SU-DHL-6 (cell line): ENCODE measurements around the gene GAS7.

Source experiments
- H2AFZ ChIP-seq: fragments of 200-600 bp; sonication (generic); 2 replicates; pipeline ENCODE4 v1.6.1; 2014; ENCODE audit warnings: low read depth, mild to moderate bottlenecking, moderate library complexity, mixed read lengths, antibody characterized with exemption, low read length; ENCODE audit not compliant: severe bottlenecking
- H3F3A ChIP-seq: fragments of 200-600 bp; shearing (Covaris generic); 2 replicates; pipeline ENCODE4 v1.6.0; 2016; ENCODE audit warnings: antibody characterized with exemption, mild to moderate bottlenecking; ENCODE audit not compliant: insufficient read depth
- H3K27ac ChIP-seq: fragments of 200-600 bp; sonication (generic); 2 replicates; pipeline ENCODE4 v1.5.1; 2016; ENCODE audit warnings: low read depth, mild to moderate bottlenecking, low read length, moderate library complexity, mixed read lengths
- H3K27me3 ChIP-seq: fragments of 200-600 bp; sonication (generic), shearing (Covaris generic); 2 replicates; pipeline ENCODE4 v1.6.0; 2014; ENCODE audit warnings: mild to moderate bottlenecking, low read length
- H3K36me3 ChIP-seq: fragments of 200-600 bp; sonication (generic); 2 replicates; pipeline ENCODE4 v1.6.1; 2014; ENCODE audit warnings: mild to moderate bottlenecking, low read length, mixed read lengths
- H3K4me2 ChIP-seq: fragments of 300-600, 200-600 bp; shearing (Covaris generic), sonication (generic); 2 replicates; pipeline ENCODE4 v1.6.0; 2014; ENCODE audit warnings: low read length, low read depth, mild to moderate bottlenecking; ENCODE audit not compliant: poor library complexity, severe bottlenecking
- H3K4me3 ChIP-seq: fragments of 200-600 bp; sonication (generic); 2 replicates; pipeline ENCODE4 v1.5.1; 2014; ENCODE audit warnings: antibody characterized with exemption, low read length, mild to moderate bottlenecking, mixed read lengths; ENCODE audit not compliant: insufficient read depth, poor library complexity, severe bottlenecking
- H3K79me2 ChIP-seq: fragments of 200-600 bp; sonication (generic); 2 replicates; pipeline ENCODE4 v1.6.1; 2014; ENCODE audit warnings: mild to moderate bottlenecking, low read length, moderate library complexity; ENCODE audit not compliant: insufficient read depth
- H3K9ac ChIP-seq: fragments of 200-600 bp; sonication (generic); 2 replicates; pipeline ENCODE4 v1.7.0; 2014; ENCODE audit warnings: mild to moderate bottlenecking, low read length
- H3K9me2 ChIP-seq: fragments of 200-600 bp; sonication (generic); replicated peaks from 2 replicates; pipeline ENCODE4 v1.6.1; 2014; ENCODE audit warnings: low read length; ENCODE audit not compliant: insufficient read depth
- H3K9me3 ChIP-seq: fragments of 200-600 bp; sonication (generic); 2 replicates; pipeline ENCODE4 v1.6.1; 2014; ENCODE audit warnings: low read length, mixed read lengths; ENCODE audit not compliant: insufficient read depth
- H4K20me1 ChIP-seq: fragments of 200-600 bp; sonication (generic); 2 replicates; pipeline ENCODE4 v1.6.1; 2014; ENCODE audit warnings: low read depth, mild to moderate bottlenecking, antibody characterized with exemption, low read length, moderate library complexity, mixed read lengths
- EZH2phosphoT487 ChIP-seq: fragments of 200-600 bp; sonication (generic), shearing (Covaris generic); conservative IDR thresholded peaks from 2 replicates; pipeline ENCODE4 v1.6.1; 2018; ENCODE audit warnings: mild to moderate bottlenecking, antibody characterized with exemption, low read length, moderate library complexity, mixed read lengths
- TF ChIP-seq, protein P1 (sequence below): fragments of 200-600 bp; sonication (generic); IDR thresholded peaks from one replicate; pipeline ENCODE4 v1.5.1; 2017; ENCODE audit warnings: antibody characterized with exemption, mild to moderate bottlenecking, low read length, moderate library complexity; ENCODE audit not compliant: insufficient read depth, poor library complexity, severe bottlenecking

The GAS7 gene

DNA sequence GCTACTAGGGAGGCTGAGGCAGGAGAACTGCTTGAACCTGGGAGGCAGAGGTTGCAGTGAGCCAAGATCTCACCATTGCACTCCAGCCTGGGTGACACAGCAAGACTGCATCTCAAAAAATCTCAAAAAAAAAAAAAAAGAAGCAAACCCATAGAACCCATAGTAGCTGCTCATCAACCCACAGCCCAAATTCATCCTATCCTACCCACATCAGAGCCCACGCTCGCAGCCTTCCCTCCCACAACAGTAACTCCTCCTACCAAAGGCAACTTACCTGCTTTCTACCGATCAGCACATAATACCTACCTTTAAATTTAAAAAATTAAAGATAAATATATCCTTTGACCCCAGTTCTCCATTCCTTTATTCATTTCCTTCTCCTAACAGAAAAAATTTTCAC is 94.7 kb downstream of the GAS7 start:
- Histone ChIP-seq H3F3A (no peaks in the 10 kb centered on the region), H4K20me1 (no peaks in the 10 kb centered on the region), H3K4me3 (no peak overlapping the region), H2AFZ (no peak overlapping the region), H3K9me3 (no peaks in the 10 kb centered on the region), H3K79me2 (no peaks in the 10 kb centered on the region), H3K9me2 (no peaks in the 10 kb centered on the region), H3K4me2 (no peak overlapping the region), H3K36me3 (no peaks in the 10 kb centered on the region), H3K27ac (no peak overlapping the region), H3K9ac (no peak overlapping the region), H3K27me3 (no peaks in the 10 kb centered on the region; the same call in 1 of the 2 replicates)
- TF ChIP-seq EZH2phosphoT487, result no peak
- TF ChIP-seq, protein P1, sequence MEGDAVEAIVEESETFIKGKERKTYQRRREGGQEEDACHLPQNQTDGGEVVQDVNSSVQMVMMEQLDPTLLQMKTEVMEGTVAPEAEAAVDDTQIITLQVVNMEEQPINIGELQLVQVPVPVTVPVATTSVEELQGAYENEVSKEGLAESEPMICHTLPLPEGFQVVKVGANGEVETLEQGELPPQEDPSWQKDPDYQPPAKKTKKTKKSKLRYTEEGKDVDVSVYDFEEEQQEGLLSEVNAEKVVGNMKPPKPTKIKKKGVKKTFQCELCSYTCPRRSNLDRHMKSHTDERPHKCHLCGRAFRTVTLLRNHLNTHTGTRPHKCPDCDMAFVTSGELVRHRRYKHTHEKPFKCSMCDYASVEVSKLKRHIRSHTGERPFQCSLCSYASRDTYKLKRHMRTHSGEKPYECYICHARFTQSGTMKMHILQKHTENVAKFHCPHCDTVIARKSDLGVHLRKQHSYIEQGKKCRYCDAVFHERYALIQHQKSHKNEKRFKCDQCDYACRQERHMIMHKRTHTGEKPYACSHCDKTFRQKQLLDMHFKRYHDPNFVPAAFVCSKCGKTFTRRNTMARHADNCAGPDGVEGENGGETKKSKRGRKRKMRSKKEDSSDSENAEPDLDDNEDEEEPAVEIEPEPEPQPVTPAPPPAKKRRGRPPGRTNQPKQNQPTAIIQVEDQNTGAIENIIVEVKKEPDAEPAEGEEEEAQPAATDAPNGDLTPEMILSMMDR, result no peak

- H3K4me2 ChIP-seq, result no peak overlapping the region
- H3K9me2 ChIP-seq, result no peaks in the 10 kb centered on the region
- no peaks in the 10 kb centered on the region for H3K27me3 ChIP-seq
- TF ChIP-seq, protein P1, result no peak
- no peak for TF ChIP-seq EZH2phosphoT487
- H3K27ac ChIP-seq, result no peak overlapping the region
- no peaks in the 10 kb centered on the region for H3K9me3 ChIP-seq
- no peaks in the 10 kb centered on the region for H4K20me1 ChIP-seq
- H3F3A ChIP-seq, result no peaks in the 10 kb centered on the region
- no peaks in the 10 kb centered on the region for H3K36me3 ChIP-seq
- H3K79me2 ChIP-seq, result no peaks in the 10 kb centered on the region
- no peak overlapping the region for H2AFZ ChIP-seq
- no peak overlapping the region for H3K9ac ChIP-seq
- no peak overlapping the region for H3K4me3 ChIP-seq
Measured at GRCh38 chr17:10102817-10103216, 95.6 kb downstream of the GAS7 start.

- Histone ChIP-seq H3K9me2 (no peaks in the 10 kb centered on the region), H4K20me1 (no peaks in the 10 kb centered on the region), H3K9me3 (no peaks in the 10 kb centered on the region), H3K4me2 (no peak overlapping the region), H3K4me3 (no peak overlapping the region), H3K79me2 (no peaks in the 10 kb centered on the region), H3K36me3 (no peaks in the 10 kb centered on the region), H3F3A (no peaks in the 10 kb centered on the region), H3K27me3 (no peaks in the 10 kb centered on the region), H2AFZ (no peak overlapping the region), H3K27ac (no peak overlapping the region), H3K9ac (no peak overlapping the region)
- TF ChIP-seq EZH2phosphoT487, result no peak
- TF ChIP-seq, protein P1, result no peak
Measured at GRCh38 chr17:10099051-10099571, 99.3 kb downstream of the GAS7 start.
